GM12878 (cell line): ENCODE results near the gene MORC4. TPM values are rescaled to one million over a fixed set of nuclear protein-coding genes. Genes with fewer than 3 reads are reported as not detected.

ENCODE experiments used
- ATAC-seq: fragments of 200-7000 bp; cut with Tn5 transposase; 3 replicates; pipeline ENCODE4 v1.9.1; 2020; ENCODE audit warnings: mild to moderate bottlenecking, moderate library complexity
- BruUV-seq: library from RNA; stranded (reverse); fragments of 400-500 nt; replicated peaks from 2 replicates; lab custom pipeline; 2021; lab: Mats Ljungman, UMichigan
- CTCF ChIA-PET: fragments of 300-600 bp; sonication (Branson Sonifier 250); formaldehyde crosslinking; extraction: SDS; loops from one replicate; lab custom pipeline; 2021; ENCODE audit warnings: inconsistent platforms; lab: Yijun Ruan, JAX
- POLR2A ChIA-PET: fragments of 350-600 bp; formaldehyde crosslinking; extraction: SDS; loops from one replicate; lab custom pipeline; 2021; ENCODE audit warnings: inconsistent platforms; lab: Charles Lee
- RAD21 ChIA-PET: fragments of 300-600 bp; sonication (Branson Sonifier 250); formaldehyde crosslinking; loops from one replicate; lab custom pipeline; 2023; ENCODE audit warnings: antibody characterized with exemption; ENCODE audit not compliant: unreplicated experiment; lab: Charles Lee
- SMC1A ChIA-PET: fragments of 300-600 bp; sonication (Branson Sonifier 250); formaldehyde crosslinking; loops from one replicate; lab custom pipeline; 2023; ENCODE audit not compliant: unreplicated experiment, uncharacterized antibody; lab: Charles Lee
- DNase-seq: peaks from one replicate; pipeline ENCODE4 v3.0.0-alpha.2; 2011; ENCODE audit warnings: low read depth, low spot score
- FAIRE-seq: peaks from 3 replicates; lab custom pipeline; 2011; peaks lifted over from hg19 to GRCh38; lab: Jason Lieb, UNC
- H2AFZ ChIP-seq: 2 replicates; pipeline ENCODE4 v1.6.0; 2011; ENCODE audit warnings: low read depth, low read length, control low read depth; ENCODE audit not compliant: control insufficient read depth
- H3K27ac ChIP-seq: 2 replicates; pipeline ENCODE4 v1.5.1; 2011; ENCODE audit warnings: control low read depth; ENCODE audit not compliant: control insufficient read depth, insufficient read depth
- H3K27me3 ChIP-seq, 2 experiments: replicated peaks in 1 of 2; 2 replicates each; pipeline versions ENCODE4 v1.6.0 to v1.6.1; 2011; ENCODE audit warnings: low read length in 1 of 2; ENCODE audit not compliant: control insufficient read depth in 2 of 2, insufficient read depth in 2 of 2
- H3K36me3 ChIP-seq, 2 experiments: 2 replicates each; pipeline ENCODE4 v1.5.1; 2011; ENCODE audit warnings: low read length in 1 of 2; ENCODE audit not compliant: control insufficient read depth in 2 of 2, insufficient read depth in 2 of 2
- H3K4me1 ChIP-seq: 2 replicates; pipeline ENCODE4 v1.6.1; 2011; ENCODE audit warnings: mild to moderate bottlenecking, low read length, moderate library complexity, mixed read lengths; ENCODE audit not compliant: control insufficient read depth, insufficient read depth
- H3K4me2 ChIP-seq: 2 replicates; pipeline ENCODE4 v1.6.0; 2011; ENCODE audit warnings: control low read depth; ENCODE audit not compliant: control insufficient read depth, insufficient read depth
- H3K4me3 ChIP-seq: fragments of 200-600 bp; sonication (generic); 2 replicates; pipeline ENCODE4 v1.5.1; 2016
- H3K79me2 ChIP-seq: 2 replicates; pipeline ENCODE4 v1.6.0; 2011; ENCODE audit warnings: low read length; ENCODE audit not compliant: control insufficient read depth, insufficient read depth
- H3K9ac ChIP-seq: 2 replicates; pipeline ENCODE4 v1.8.0; 2011; ENCODE audit warnings: low read length, control low read depth, mixed read lengths; ENCODE audit not compliant: control insufficient read depth, insufficient read depth
- H3K9me3 ChIP-seq: replicated peaks from 3 replicates; pipeline ENCODE4 v1.5.1; 2011; ENCODE audit warnings: mild to moderate bottlenecking, low read length; ENCODE audit not compliant: control insufficient read depth, insufficient read depth
- H4K20me1 ChIP-seq: 2 replicates; pipeline ENCODE4 v1.6.0; 2011; ENCODE audit not compliant: control insufficient read depth, insufficient read depth
- ATF3 ChIP-seq: IDR thresholded peaks from 2 replicates; pipeline ENCODE4 v1.6.1; 2011; ENCODE audit warnings: low read depth, mild to moderate bottlenecking, low read length, moderate library complexity, borderline replicate concordance; ENCODE audit errors: extremely low read depth
- BHLHE40 ChIP-seq, 2 experiments: fragments of 450-650 bp in 1 of 2; IDR thresholded peaks; 2 replicates each; pipeline ENCODE4 v1.6.1; 2011 to 2017; ENCODE audit warnings: low read depth in 2 of 2, borderline replicate concordance in 1 of 2, improper control_type of control experiment in 1 of 2, low read length in 1 of 2, mild to moderate bottlenecking in 1 of 2
- CBX3 ChIP-seq: fragments of 200-600 bp; sonication (generic); IDR thresholded peaks from 2 replicates; pipeline ENCODE4 v1.6.1; 2016; ENCODE audit warnings: low read depth, borderline replicate concordance
- CBX5 ChIP-seq: sonication (generic); IDR thresholded peaks from 2 replicates; pipeline ENCODE4 v1.6.1; 2016; ENCODE audit warnings: low read depth, moderate library complexity, mild to moderate bottlenecking, inconsistent platforms
- CREB1 ChIP-seq: IDR thresholded peaks from 2 replicates; pipeline ENCODE4 v1.6.1; 2012; ENCODE audit warnings: low read depth, mild to moderate bottlenecking, inconsistent platforms
- ETV6 ChIP-seq, 2 experiments: fragments of 450-650 bp in 1 of 2; IDR thresholded peaks in 1 of 2; conservative IDR thresholded peaks in 1 of 2; 2 replicates each; pipeline ENCODE4 v1.6.1; 2014; ENCODE audit warnings: antibody characterized with exemption in 1 of 2, borderline replicate concordance in 1 of 2, low read depth in 1 of 2, mild to moderate bottlenecking in 1 of 2, moderate library complexity in 1 of 2
- EZH2 ChIP-seq: IDR thresholded peaks from 2 replicates; pipeline ENCODE4 v1.6.1; 2012; ENCODE audit warnings: low read depth, mild to moderate bottlenecking, control low read depth, inconsistent platforms, low read length, borderline replicate concordance; ENCODE audit not compliant: control insufficient read depth
- HCFC1 ChIP-seq: fragments of 150-350 bp; IDR thresholded peaks from 2 replicates; pipeline ENCODE4 v1.6.1; 2014; ENCODE audit warnings: low read length
- MLLT1 ChIP-seq: fragments of 450-650 bp; IDR thresholded peaks from 2 replicates; pipeline ENCODE4 v1.6.1; 2016; ENCODE audit warnings: mild to moderate bottlenecking
- RAD21 ChIP-seq: IDR thresholded peaks from 2 replicates; pipeline ENCODE4 v1.6.1; 2011; ENCODE audit warnings: mild to moderate bottlenecking, low read depth, low read length, moderate library complexity; ENCODE audit not compliant: insufficient read depth
- SKIL ChIP-seq: fragments of 450-650 bp; IDR thresholded peaks from 2 replicates; pipeline ENCODE4 v1.6.1; 2017; ENCODE audit warnings: mild to moderate bottlenecking, low read depth, inconsistent platforms; ENCODE audit not compliant: poor library complexity, severe bottlenecking
- YY1 ChIP-seq: IDR thresholded peaks from 2 replicates; pipeline ENCODE4 v1.6.1; 2011; ENCODE audit warnings: low read depth, mild to moderate bottlenecking, low read length
- ZNF274 ChIP-seq: IDR thresholded peaks from one replicate; pipeline ENCODE4 v1.8.0; 2011; ENCODE audit not compliant: insufficient read length, insufficient read depth
- WGBS: methylation state at CpG from one replicate; pipeline ENCODE4 v1.1.6; 2016; ENCODE audit warnings: low lambda C conversion rate; ENCODE audit not compliant: insufficient replicate concordance, insufficient coverage; ENCODE audit errors: missing lambda C conversion rate; 5-methylcytosine and 5-hydroxymethylcytosine counted together
- in situ Hi-C: fragments of 300-500 bp; cut with MboI; formaldehyde crosslinking; loops from 9 replicates; pipeline ENCODE4 v1.14.3; 2018; ENCODE audit warnings: mixed read lengths
- intact Hi-C: fragments of 100-400 bp; cut with micrococcal nuclease; formaldehyde crosslinking; loops from one replicate; pipeline ENCODE4 v1.14.2; 2022; ENCODE audit not compliant: unreplicated experiment
- polyA plus RNA-seq, 11 experiments: library from polyadenylated mRNA; depleted of rRNA in 4 of 11; unstranded in 6 of 11; stranded (reverse) in 5 of 11; fragments of >200 nt; fragmentation: Nextera tagmentation in 4 of 11; fragmentation: Illumina TruSeq in 1 of 11; extraction: Ambion mirVana in 4 of 11; extraction: Trizol in 1 of 11; gene quantifications; 1 replicate in 1 of 11; 2 replicates in 10 of 11; pipeline versions ENCODE4 v1.2.1 to v1.2.3, GENCODE V29; 2011 to 2016; ENCODE audit warnings: inconsistent platforms in 2 of 11, missing spikeins in 2 of 11, low read depth in 1 of 11
- total RNA-seq, 4 experiments: library from RNA; depleted of rRNA in 3 of 4; stranded (reverse); fragments of >200 nt in 3 of 4; fragmentation: Illumina TruSeq in 1 of 4; extraction: Trizol in 1 of 4; gene quantifications; 2 replicates each; pipeline versions ENCODE4 v1.2.1 to v1.2.3, GENCODE V29; 2013 to 2021
- TF ChIP-seq, protein P1 (sequence below): fragments of 450-650 bp; IDR thresholded peaks from 2 replicates; pipeline ENCODE4 v1.6.1; 2018; ENCODE audit warnings: mild to moderate bottlenecking, low read depth, moderate library complexity; ENCODE audit not compliant: partially characterized antibody

Gene MORC4
- total and polyA plus RNA-seq, 10 of the 15 experiments (the other 5 are each of a cell fraction or from before 2014, with no cell fraction given) = 0.03 to 0.65 (median 0.26) TPM

- WGBS = 11% methylated on average over 1 of the region's 1 CpG
- H3K9ac ChIP-seq = no peak overlapping the region
- no peak for ATAC-seq
- no TSS peak for BruUV-seq
- ChIA-PET RAD21 (no interaction called here), POLR2A (no interaction called here), CTCF (interaction anchor here (1.1 kb wide), 1 partner anchor 140 kb away, joined by 3 read pairs; no protein-coding TSS in a partner anchor), SMC1A (interaction anchor here (0.5 kb wide), 1 partner anchor 139 kb away, joined by 3 read pairs; no protein-coding TSS in a partner anchor)
- H2AFZ ChIP-seq = no peak overlapping the region
- in situ Hi-C loops (no loop called here), intact Hi-C loops (no loop called here)
- no peaks in the 10 kb centered on the region for H3K9me3 ChIP-seq
- H3K27ac ChIP-seq = no peak overlapping the region
- H3K36me3 ChIP-seq = no peaks in the 10 kb centered on the region
- H3K4me1 ChIP-seq = no peaks in the 10 kb centered on the region
- no peak overlapping the region for H3K4me2 ChIP-seq
- no peak for DNase-seq
- H4K20me1 ChIP-seq = no peaks in the 10 kb centered on the region
- H3K27me3 ChIP-seq = no peaks in the 10 kb centered on the region
- H3K4me3 ChIP-seq = no peak overlapping the region
- H3K79me2 ChIP-seq = no peaks in the 10 kb centered on the region
- no peak for FAIRE-seq
- TF ChIP-seq ETV6 (conservative IDR thresholded peaks at IDR 0.05 in 1 of 2, IDR thresholded peaks at IDR 0.05 in 1 of 2; ENCODE audit: borderline replicate concordance in 1 of 2, low read depth in 1 of 2) (no peak), CBX3 (no peak), CREB1 (no peak), SKIL (no peak), MLLT1 (no peak), BHLHE40 (IDR thresholded peaks at IDR 0.05; ENCODE audit: borderline replicate concordance in 1 of 2, low read depth in 2 of 2, low read length in 1 of 2) (no peak), CBX5 (no peak), RAD21 (no peak), ATF3 (no peak), ZNF274 (no peak), YY1 (no peak), HCFC1 (no peak), EZH2 (no peak)
- TF ChIP-seq, protein P1, sequence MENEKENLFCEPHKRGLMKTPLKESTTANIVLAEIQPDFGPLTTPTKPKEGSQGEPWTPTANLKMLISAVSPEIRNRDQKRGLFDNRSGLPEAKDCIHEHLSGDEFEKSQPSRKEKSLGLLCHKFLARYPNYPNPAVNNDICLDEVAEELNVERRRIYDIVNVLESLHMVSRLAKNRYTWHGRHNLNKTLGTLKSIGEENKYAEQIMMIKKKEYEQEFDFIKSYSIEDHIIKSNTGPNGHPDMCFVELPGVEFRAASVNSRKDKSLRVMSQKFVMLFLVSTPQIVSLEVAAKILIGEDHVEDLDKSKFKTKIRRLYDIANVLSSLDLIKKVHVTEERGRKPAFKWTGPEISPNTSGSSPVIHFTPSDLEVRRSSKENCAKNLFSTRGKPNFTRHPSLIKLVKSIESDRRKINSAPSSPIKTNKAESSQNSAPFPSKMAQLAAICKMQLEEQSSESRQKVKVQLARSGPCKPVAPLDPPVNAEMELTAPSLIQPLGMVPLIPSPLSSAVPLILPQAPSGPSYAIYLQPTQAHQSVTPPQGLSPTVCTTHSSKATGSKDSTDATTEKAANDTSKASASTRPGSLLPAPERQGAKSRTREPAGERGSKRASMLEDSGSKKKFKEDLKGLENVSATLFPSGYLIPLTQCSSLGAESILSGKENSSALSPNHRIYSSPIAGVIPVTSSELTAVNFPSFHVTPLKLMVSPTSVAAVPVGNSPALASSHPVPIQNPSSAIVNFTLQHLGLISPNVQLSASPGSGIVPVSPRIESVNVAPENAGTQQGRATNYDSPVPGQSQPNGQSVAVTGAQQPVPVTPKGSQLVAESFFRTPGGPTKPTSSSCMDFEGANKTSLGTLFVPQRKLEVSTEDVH = no peak
These were observed 14.9 kb upstream of the MORC4 start for GRCh38 chrX:107014936-107015335.
